IMR-90 (cell line): Measurements from ENCODE around the gene CFAP221.

ENCODE experiments used
- CEBPB ChIP-seq: IDR thresholded peaks from 2 replicates; pipeline ENCODE4 v1.6.1; 2012; ENCODE audit warnings: low read depth, low read length, improper control_type of control experiment
- ELK1 ChIP-seq: fragments of 150-350 bp; IDR thresholded peaks from 2 replicates; pipeline ENCODE4 v1.6.1; 2016; ENCODE audit warnings: low read depth, mild to moderate bottlenecking, low read length, moderate library complexity, borderline replicate concordance
- FOS ChIP-seq: fragments of 150-350 bp; IDR thresholded peaks from 2 replicates; pipeline ENCODE4 v1.6.1; 2016; ENCODE audit warnings: low read depth, low read length
- MAZ ChIP-seq: IDR thresholded peaks from 2 replicates; pipeline ENCODE4 v1.6.1; 2012; ENCODE audit warnings: low read depth, mild to moderate bottlenecking, low read length, improper control_type of control experiment, moderate library complexity, borderline replicate concordance
- MXI1 ChIP-seq: IDR thresholded peaks from 2 replicates; pipeline ENCODE4 v1.6.1; 2012; ENCODE audit warnings: low read depth, mild to moderate bottlenecking, low read length, moderate library complexity, borderline replicate concordance
- POLR2A ChIP-seq: IDR thresholded peaks from 2 replicates; pipeline ENCODE4 v1.6.1; 2012; ENCODE audit warnings: mild to moderate bottlenecking, low read depth, low read length
- RAD21 ChIP-seq: IDR thresholded peaks from 2 replicates; pipeline ENCODE4 v1.6.1; 2012; ENCODE audit warnings: low read length, improper control_type of control experiment
- RFX5 ChIP-seq: IDR thresholded peaks from 2 replicates; pipeline ENCODE4 v1.8.0; 2012; ENCODE audit warnings: low read depth, mild to moderate bottlenecking, low read length, moderate library complexity
- USF2 ChIP-seq: fragments of 150-350 bp; IDR thresholded peaks from 2 replicates; pipeline ENCODE4 v1.6.1; 2017; ENCODE audit warnings: mild to moderate bottlenecking, antibody characterized with exemption, low read length, low read depth
- TF ChIP-seq, protein P1 (sequence below): conservative IDR thresholded peaks from 2 replicates; pipeline ENCODE4 v1.5.1; 2012; ENCODE audit warnings: mild to moderate bottlenecking, low read depth, low read length, improper control_type of control experiment

DNA sequence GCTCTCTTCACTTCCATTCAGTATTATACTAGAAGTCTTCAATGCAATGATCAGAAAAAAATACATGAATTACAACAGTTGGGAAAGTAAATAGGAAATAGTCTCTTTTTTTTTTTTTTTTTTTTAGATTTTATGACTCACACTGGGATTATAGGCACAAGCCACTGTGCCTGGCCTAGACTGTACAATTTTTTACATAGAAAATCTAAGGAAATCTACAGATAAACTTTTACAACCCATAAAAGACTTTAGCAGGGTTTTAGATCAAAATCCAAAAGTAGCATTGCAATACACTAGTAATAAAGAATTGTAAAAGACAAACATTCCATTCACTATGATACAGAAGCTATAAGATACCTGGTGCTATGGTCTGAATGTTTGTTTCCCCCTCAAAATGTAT is 39.0 kb downstream of the CFAP221 start:
- TF ChIP-seq RAD21 (no peak), POLR2A (no peak), MXI1 (no peak), USF2 (no peak), RFX5 (no peak), FOS (no peak), ELK1 (no peak), CEBPB (no peak), MAZ (no peak)
- TF ChIP-seq, protein P1, sequence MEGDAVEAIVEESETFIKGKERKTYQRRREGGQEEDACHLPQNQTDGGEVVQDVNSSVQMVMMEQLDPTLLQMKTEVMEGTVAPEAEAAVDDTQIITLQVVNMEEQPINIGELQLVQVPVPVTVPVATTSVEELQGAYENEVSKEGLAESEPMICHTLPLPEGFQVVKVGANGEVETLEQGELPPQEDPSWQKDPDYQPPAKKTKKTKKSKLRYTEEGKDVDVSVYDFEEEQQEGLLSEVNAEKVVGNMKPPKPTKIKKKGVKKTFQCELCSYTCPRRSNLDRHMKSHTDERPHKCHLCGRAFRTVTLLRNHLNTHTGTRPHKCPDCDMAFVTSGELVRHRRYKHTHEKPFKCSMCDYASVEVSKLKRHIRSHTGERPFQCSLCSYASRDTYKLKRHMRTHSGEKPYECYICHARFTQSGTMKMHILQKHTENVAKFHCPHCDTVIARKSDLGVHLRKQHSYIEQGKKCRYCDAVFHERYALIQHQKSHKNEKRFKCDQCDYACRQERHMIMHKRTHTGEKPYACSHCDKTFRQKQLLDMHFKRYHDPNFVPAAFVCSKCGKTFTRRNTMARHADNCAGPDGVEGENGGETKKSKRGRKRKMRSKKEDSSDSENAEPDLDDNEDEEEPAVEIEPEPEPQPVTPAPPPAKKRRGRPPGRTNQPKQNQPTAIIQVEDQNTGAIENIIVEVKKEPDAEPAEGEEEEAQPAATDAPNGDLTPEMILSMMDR, result no peak
